Measurements from ENCODE around the gene MAPK8.

Gene MAPK8

GRCh38 chr10:48389272-48389671, 82.8 kb downstream of the MAPK8 start:
- no peak for DNase-seq

DNA sequence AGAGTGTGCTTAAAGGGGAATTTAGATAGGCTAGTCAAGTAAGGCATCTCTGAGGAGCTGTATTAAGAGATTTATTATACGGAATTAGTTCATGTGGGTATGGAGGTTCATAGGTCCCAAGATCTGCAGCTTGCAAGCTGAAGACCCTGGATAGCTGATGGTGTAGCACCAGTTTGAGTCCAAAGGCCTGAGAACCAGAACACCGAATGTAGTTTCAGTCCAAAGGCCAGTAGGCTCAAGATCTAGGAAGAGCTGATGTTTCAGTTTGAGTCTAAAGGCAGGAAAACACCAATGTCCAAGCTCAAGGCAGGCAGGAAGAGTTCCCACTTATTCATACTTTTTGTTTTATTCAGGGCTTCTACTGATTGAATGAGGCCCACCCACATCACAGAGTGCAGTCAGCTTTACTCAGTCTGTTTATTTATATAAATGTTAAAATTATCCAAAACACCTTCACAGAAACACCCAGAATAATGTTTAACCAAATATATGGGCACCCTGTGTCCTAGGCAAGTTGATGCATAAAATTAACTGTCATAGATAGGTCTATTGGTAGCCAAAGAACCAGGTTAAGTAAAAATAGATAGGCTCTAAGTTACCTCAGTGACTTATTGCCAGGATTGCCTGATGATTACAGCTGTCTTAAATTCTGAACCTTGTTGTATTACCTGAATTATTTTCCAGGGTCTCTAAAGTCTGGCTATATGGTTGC, 83.5 kb downstream of the MAPK8 start:
- no peak for DNase-seq

- DNase-seq = no peak
Measured at GRCh38 chr10:48390558-48390871, 84.0 kb downstream of the MAPK8 start.

GRCh38 chr10:48390933-48391845, 84.7 kb downstream of the MAPK8 start:
- DNase-seq = peak; percentile 12

DNA sequence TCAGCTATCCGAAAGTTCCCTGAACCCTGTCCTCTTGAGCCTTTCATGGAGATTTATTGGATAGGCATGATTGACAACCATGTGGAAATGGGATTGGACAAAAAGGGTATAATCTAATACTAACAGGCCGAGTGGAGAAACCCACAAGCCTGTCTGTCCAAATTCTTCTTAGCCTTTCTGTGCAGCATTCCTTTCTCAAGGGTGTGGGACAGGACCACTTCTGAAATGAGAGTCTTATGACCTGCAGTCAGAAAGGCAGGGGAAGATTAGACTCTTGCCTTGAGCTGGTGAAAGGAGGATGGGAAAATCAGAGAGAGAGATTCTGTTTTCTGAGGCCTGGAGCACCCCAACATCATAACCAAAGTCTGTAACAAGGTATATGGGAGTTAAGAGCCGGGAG, 85.5 kb downstream of the MAPK8 start:
- no peak for DNase-seq

DNA sequence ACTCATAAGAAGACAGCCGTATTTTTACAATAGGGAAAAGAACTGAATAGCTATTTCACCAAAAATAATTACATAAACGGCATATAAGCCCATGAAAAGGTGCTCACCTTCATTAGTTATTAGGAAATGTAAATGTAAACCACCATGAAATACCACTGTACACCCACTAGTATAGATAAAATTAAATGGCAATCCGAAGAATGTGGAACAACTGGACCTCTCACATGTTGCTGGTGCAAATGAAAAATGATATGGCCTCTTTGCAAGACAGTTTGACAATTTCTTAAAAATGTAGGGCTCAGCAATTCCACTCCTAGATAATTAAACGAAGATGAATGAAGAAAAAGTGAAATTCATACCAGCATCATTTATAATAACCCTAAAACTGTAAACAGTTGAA, 91.8 kb downstream of the MAPK8 start:
- no peak for DNase-seq

DNA sequence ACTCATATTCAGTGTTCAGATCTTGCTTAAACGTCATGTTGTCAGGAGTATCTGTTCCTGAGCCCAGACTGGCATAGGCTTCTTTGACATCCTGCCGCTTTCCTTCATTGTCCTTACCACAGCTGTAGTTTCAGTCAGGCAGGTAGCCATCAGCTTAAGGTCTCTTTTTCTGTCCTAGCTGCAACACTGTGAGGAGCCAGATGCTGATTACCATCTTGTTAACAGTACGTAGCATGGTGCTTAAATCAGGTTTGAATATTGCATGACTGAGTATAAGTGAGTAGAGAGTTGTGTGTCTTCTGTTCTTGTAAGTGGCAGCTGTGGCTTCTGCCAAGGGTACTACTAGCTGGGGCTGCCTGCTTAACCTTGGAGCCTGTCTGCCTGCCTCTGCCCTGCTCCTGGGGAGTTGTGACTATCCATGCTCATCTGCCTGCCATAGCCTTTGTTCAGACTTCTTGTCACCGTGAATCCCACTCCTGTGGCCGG, 92.6 kb downstream of the MAPK8 start:
- no peak for DNase-seq

DNA sequence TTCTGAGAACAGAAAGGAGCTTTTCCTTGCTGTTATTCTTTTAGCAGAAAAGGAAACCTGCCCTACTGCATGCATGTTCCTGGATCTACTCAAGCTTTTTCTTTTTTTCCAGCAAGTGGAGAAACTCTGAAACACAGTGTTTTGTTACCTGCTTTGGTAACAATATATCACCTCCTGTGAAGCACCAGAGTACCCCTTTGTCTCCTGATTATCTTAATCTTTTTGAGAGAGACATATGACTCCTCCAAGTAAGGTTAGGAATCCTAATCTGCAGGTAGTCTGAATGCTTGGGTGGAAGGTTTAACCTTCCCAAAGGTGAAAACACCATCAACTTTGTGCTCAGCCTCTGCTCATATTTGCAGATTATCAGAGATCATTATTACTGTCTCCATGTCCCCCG, 93.1 kb downstream of the MAPK8 start:
- no peak for DNase-seq

DNA sequence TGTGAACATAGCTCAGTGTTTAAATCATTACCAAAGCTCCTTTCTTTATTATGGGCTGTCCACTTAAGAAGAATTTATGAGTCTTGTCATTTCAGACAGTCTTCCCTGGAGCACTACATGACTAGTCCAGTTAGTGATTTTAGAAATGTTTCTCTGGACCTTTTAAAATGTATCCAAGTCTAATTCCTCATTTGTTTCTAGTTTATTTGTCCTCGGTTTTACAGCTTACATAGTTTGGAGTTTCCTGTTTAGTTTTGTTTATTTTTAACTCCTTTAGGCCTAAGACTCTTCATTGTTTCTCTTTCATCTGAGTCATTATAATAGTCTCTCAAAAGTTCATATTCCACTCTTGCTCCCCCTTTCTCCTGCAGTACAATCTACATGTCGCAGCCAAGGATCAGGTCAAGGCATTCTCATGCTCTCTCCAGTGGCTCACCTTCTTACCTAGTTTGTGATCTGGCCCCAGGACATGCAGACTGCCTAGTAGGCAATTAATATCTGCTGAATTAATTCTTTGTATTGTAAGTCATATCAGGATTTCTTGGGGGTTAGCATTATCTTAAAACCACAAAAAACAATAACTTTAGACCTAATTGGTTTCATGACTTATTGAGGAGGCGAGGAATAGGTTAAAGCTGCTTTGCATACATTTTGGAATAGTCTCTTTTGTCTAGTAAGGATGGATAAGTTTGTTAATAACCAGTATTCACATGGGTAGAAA, 93.8 kb downstream of the MAPK8 start:
- DNase-seq = no peak

DNA sequence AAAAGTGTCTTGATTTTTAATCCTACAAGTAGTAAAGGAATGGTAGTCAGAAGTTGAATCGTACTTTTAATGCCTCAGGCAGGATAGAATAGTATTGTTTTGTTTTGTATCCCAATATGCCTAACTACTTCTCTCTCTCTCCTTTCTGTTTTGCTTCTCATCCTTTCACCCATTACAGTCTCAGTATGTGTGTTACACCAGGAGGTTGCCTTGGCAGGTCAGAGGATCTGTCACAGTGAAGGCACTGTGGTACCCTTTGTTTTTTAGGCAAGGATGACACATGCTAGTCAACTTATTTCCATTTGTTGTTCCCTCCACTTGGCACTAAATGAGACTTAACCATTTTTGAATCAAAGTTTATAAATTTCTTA, 94.4 kb downstream of the MAPK8 start:
- DNase-seq = no peak

- DNase-seq = peak; percentile 75
Measured at GRCh38 chr10:48404646-48405045, 98.2 kb downstream of the MAPK8 start.

DNA sequence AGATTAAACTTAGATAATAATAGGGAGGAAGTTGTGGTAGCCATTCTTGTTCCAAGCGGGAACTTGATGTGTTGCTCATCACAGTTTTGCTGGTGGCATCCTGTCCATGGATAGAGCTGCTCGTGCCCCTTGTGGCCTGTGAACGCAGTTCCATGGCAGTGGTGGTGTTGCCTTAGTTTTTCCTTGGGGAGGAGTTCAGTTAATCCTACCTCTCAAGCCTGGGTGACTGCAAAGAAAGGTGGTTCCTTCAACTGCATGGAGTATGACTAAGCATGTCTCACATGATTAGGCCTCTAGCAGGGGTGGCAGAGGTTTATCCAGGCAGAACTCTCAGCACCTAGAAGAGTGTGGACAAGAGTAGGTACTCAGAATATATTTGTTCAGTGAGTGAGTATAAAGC, 99.7 kb downstream of the MAPK8 start:
- peak; percentile 17 for DNase-seq

DNA sequence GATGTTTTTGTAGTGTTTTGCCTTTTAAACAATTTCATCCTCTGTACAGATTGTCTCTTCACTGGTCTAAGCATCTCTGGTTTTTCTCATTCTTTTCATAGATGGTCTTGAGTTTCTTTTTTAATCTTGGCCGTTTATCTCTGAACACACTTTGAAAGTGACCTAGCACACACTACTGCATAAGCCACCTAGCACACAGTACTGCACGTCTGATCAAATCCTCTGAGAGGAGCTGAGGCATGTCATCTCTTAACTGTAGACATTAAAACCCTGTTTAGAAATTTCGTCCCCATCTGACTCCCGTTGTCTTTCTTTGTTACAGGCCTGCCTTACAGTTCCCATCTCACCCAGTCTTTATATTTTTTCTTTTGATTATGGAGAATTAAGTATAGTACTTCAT, 100.2 kb downstream of the MAPK8 start:
- DNase-seq = no peak

DNA sequence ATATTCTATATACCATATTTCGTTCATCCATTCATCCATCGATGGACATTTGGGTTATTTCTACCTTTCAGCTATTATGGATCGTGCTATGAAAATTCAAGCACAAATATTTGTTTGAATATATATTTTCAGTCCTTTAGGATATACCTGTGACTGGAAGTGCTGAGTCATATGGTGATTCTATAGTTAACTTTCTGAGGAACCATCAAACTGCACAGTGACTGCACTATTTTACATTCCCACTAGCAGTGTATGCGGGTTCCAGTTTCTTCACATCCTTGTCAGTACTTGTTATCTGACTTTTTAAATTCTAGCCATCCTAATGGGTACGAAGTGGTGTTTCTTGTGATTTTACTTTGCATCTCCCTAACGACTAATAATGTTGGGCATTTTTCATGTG, 104.0 kb downstream of the MAPK8 start:
- no peak for DNase-seq

GRCh38 chr10:48411510-48411909, 105.0 kb downstream of the MAPK8 start:
- DNase-seq = no peak

DNA sequence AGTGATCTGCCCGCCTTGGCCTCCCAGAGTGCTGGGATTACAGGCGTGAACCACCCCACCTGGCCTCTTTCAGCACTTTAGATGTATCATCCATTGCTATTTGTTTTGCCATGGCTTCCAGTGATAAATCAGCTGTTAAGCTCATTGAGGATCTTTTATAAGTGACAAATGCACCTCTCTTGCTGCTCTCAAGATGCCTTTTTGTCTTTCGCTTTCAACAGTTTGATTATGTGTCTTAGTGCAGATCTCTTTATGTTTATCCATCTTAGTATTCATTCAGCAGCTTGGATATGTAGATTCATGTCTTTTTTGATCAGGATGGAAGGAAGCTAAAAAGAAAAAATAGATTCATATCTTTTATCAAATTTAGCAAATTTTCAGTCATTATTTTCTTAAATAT, 105.6 kb downstream of the MAPK8 start:
- no peak for DNase-seq

DNA sequence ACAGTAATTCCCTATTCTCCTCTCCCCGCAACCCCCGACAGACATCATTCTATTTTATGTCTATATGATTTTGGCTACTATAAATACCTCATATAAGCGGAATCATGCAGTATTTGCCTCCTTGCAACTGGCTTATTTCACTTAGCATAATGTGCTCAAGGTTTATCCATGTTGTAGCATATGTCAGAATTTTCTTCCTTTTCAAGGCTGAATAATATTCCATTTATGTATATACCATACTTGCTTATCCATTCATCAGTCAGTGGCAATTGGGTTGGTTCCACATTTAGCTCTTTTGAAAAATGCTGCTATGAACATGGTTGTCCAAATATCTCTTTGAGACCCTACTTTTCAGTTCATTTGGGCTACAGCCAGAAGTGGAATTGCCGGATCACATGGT, 106.5 kb downstream of the MAPK8 start:
- DNase-seq = no peak

DNA sequence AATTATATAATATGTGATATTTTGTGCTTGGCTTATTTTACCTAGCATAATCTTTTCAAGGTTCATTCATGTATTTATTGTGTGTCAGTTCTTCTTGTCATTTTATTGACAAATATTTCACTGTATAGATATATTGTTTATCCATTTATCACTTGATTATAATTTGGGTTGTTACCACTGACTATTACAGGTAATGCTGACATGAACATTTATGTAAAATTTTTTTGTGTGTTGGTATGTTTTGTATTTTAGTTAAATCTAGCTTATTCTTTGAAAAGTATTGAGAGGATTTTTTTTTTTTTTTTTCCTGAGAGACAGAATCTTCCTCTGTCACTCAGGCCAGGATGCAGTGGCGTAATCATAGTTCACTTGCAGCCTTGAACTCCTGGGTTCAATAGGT, 107.7 kb downstream of the MAPK8 start:
- DNase-seq = no peak

DNA sequence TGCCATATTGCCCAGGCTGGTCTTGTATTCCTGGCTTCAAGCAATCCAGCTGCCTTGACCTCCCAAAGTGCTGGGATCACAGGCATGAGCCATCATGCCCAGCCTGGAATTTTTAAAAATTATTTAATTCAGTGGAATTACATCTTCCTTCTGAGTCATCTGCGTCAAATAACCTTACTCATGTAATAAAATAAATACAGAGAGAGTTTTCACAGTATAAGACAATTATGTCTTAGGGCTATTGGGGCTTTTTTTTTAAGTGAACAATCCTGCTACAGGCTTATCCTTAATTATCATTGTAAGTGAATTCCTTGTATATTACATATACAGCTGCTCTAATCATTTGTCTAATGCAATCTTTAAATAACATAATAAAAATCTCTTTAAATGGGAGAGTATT, 108.3 kb downstream of the MAPK8 start:
- no peak for DNase-seq

DNA sequence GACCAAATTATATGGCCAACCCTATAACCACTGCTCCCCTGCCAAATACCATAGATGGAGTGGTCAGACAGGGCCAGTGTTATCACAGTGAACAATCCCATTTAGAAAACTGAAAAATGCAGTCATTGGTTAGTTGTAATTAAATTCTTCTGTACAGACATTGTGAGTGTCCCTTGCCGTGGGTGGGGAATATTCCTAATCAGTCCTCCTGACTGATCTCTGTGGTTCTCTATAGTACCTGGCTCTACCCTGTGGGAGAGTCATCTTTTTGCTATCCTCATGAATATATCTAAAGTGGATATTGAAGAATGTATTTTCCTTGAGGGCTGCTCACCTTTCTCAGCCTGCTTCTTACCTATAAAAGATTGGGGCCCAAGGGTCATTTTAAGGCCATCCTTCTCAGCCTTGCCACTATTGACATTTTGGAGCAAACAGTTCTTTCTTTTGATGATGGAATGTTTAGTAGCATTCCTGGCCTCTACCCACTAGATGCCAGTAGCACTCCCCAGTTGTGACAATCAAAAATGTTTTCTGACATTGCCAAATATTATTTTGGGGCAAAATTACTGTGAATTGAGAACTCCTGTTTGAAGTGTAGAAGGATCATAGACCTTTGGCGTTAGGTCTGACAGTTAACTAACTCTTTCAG, 110.2 kb downstream of the MAPK8 start:
- DNase-seq = no peak

DNA sequence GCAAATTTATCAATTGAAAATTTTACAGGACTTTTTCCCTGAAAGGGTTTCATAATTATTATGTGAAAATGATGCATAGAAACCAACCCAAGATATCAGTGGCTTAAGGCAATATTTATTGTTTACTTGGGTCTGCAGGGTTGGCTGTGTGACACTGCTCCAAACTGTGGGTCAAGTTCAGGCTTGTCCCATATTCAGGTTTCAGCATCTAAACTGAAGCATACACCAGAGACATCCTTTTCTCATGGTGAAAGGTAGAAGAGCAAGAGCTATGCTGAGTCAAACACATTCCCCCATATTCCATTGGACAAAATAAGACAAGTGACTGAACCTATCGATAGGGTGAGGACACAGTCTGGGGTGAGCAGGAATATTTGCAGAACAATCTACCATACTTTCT, 110.9 kb downstream of the MAPK8 start:
- no peak for DNase-seq

DNA sequence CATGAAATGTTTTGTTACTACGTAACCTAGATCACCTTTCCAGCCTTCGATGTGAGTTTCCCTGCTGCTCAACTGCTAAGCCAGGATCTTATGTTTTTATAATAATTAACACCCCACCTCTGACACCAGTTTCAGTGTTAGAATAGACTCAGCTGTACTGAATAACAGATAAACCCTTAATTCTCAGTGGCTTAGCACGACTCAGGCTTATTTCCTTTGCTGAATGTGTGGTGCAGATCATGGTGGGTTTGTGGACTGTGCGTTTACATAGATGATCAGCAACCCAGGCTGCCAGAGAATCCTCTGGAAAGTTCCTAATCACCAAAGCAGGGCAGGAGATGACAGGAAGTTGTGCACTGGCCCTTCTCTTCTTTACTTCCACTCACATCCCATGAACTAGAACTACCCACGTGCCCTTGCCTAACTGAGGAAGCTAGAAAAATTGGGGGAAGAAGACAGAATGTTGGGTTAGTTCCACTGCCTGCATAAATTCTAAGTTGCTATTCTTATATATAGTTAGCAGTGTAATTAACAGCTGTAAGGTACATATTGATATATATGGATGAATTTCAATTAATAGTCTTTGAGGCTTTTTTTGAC, 111.8 kb downstream of the MAPK8 start:
- peak; percentile 34 for DNase-seq

DNA sequence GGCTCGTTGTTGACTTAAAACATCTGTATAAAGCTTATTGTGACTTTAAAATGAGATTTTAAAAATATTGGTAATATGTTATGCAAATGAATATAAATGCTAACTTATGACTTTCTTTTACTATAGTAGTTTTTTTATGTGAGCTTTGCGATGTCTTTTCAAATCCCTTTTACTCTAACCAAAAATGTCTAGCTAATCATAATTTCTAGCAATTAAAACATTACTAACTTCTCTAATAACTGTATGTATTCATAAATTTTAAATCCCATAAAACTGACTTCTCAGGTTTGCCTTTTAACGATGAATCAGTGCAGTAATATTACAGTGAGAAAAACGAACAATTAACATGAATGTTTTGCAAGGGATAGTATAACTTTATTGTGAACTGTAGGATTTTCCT, 113.2 kb downstream of the MAPK8 start:
- no peak for DNase-seq

Data from suppressor macrophage treated with lipopolysaccharide for 4 hours (primary cell).